Mesodermal cell (in vitro differentiated cells): ENCODE results near the gene PIAS4.

Experiments
- H3K27ac ChIP-seq: 2 replicates; pipeline ENCODE4 v1.7.0; 2013; ENCODE audit warnings: mild to moderate bottlenecking, low read depth, low read length, moderate library complexity; ENCODE audit not compliant: severe bottlenecking
- H3K36me3 ChIP-seq: 2 replicates; pipeline ENCODE4 v1.7.1; 2013; ENCODE audit warnings: mild to moderate bottlenecking, low read length, moderate library complexity; ENCODE audit not compliant: control insufficient read depth, insufficient read depth
- H3K4me1 ChIP-seq: one replicate; pipeline ENCODE4 v1.7.1; 2013; ENCODE audit warnings: mild to moderate bottlenecking, low read length; ENCODE audit not compliant: insufficient read depth, control insufficient read depth, poor library complexity, severe bottlenecking
- H3K4me3 ChIP-seq: 2 replicates; pipeline ENCODE4 v1.7.0; 2013; ENCODE audit warnings: low read length, control low read depth, mild to moderate bottlenecking; ENCODE audit not compliant: insufficient read depth, poor library complexity, severe bottlenecking; ENCODE audit errors: extremely low read depth
- H3K9me3 ChIP-seq: 2 replicates; pipeline ENCODE4 v1.7.1; 2013; ENCODE audit warnings: mild to moderate bottlenecking, low read length, moderate library complexity; ENCODE audit not compliant: control insufficient read depth
- WGBS, 2 experiments: methylation state at CpG; one replicate each; pipeline ENCODE4 v1.1.5; 2013; ENCODE audit warnings: missing lambda C conversion rate in 2 of 2; ENCODE audit not compliant: insufficient coverage in 2 of 2; 5-methylcytosine and 5-hydroxymethylcytosine counted together

The PIAS4 gene

DNA sequence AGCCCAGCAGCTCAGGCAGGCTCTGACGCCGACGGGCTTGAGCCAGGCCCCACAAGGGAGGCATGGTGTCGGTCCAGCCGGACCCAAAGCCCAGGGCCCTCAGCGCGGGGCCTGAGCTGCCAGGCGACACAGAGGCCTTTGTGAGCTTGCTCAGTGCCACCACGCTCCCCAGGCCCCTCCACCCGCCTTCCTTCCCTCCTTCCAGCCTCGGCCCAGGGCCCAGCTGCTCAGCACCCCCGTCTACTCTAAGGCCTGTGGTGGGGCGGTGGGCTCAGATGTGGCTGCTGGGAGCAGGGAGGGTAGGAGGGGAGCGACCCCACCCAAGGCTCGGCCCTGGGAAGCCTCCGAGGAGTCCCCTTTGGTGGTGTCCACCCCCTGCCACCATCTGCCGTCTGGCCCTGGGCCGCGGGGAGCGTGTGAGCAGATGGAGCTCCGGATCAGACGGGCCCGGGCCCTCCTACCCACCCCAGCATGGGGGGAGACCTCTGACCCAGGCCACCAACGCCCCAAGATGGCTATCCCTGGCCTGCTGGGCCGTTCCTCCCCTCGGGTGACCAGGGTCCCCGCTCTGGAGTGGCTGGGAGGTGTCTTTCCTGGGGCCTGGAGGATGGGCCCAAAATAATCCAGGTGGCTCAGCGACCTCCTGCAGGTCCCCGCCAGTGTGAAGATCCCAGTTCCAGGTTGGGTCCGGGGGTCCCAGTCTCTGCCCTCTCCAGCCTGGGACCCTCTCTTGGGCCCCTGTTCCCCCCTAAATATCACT lies 51.3 kb downstream of the PIAS4 start:
- Histone ChIP-seq H3K27ac (peak overlapping the region; percentile 83), H3K9me3 (no peaks in the 10 kb centered on the region), H3K4me1 (peaks cover 22% of the 10 kb centered on the region), H3K36me3 (peaks cover 36% of the 10 kb centered on the region), H3K4me3 (no peak overlapping the region)
- WGBS, 2 experiments = 88 to 90% methylated on average over 11 to 22 of the region's 30 CpGs

DNA sequence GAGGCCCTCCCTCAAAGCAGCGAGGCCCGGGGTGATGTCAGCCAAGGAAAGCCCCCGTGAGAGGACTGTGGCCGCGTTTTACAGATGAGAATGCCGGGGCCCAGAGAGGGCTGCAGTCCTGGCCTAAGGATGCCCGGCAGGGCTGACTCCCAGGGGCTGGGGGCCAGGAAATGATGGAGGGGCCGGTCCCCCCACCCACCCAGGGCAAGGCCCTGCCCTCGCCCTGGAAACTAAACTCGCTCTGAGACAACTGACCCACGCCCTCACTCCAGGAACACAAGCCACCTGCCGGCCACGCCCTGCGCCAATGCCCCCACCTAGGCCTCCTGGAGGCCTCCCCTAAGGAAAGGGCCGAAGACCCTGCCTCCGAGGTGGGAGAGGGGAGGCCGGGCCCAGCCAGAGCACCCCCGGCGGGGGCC lies 51.9 kb downstream of the PIAS4 start:
- Histone ChIP-seq H3K9me3 (no peaks in the 10 kb centered on the region), H3K4me3 (no peak overlapping the region), H3K36me3 (peaks cover 32% of the 10 kb centered on the region), H3K27ac (peak overlapping the region; percentile 83), H3K4me1 (peaks cover 22% of the 10 kb centered on the region)
- WGBS, 2 experiments = 86 to 96% methylated on average over 12 to 14 of the region's 19 CpGs

DNA sequence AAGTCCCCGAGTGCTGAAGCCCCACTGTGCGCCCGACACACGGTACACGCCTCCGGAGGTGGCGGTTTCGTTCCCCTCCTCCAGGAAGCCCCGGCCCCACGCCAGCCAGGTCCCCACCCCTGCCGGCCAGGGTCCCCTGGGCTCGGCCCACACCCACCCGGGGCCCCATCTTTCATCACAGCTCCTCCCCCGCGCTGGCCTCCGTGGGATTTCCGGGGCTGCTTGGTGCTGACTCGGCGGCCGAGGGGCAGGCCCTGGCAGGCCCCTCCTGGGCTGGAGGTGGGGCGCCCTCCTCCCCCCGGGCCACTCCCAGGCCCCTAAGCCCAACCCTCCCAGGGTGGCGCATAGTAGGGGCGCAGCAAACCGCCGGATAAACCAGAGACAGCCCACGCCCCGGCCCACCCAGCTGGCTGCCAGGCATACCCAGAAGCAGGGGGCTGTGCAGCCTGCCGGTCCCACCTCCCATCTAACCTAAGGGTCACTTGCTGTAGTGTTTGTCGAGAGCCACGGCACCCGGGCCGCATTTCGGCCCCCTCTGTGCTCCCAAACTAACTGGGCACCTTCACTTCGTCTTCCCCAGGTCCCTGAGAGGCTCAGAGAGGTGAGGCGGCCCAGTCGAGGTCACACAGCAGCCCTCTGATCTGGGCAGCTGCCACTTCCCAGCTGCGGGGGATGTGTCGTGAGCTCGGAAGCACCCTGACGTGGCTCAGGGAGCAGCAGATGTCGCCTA lies 52.5 kb downstream of the PIAS4 start:
- Histone ChIP-seq H3K4me3 (no peak overlapping the region), H3K4me1 (peaks cover 22% of the 10 kb centered on the region)
- whole genome bisulfite sequencing, 2 experiments = 93 to 96% methylated on average over 33 to 36 of the region's 42 CpGs

DNA sequence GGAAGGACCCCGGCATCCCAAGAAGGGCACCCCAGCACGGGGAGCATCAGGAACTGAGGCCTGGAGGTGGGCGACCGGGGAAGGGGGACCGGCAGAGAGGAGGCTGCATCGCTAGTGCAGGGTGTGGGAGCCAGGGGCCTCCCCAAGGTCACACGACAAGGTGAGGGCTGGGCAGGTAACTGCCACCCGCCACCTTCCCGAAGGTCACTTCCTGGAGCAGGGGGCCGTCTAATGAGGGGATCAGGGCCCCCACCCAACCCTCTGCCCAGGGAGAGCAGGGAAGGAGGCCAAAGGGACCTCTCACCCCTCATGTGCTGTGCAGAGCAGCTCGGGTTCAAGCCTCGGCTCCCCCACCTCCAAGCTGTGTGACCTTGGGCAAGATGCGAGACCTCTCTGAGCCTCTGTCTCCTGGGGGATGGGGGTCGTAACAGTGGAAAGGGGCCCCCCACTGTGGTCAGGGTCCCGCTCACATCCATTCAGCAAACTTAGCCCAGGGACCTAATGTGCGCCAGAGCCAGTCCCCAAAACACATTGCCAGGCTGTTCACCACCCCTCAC lies 53.2 kb downstream of the PIAS4 start:
- peak overlapping the region; percentile 83 for H3K27ac ChIP-seq
- H3K4me3 ChIP-seq = no peak overlapping the region
- H3K9me3 ChIP-seq = no peaks in the 10 kb centered on the region
- peaks cover 24% of the 10 kb centered on the region for H3K36me3 ChIP-seq
- H3K4me1 ChIP-seq = peaks cover 22% of the 10 kb centered on the region
- 96 to 97% methylated on average over 13 to 15 of the region's 16 CpGs for WGBS, 2 experiments

More for the DNA sequence above, 52.5 kb downstream of the PIAS4 start:
- H3K9me3 ChIP-seq = no peaks in the 10 kb centered on the region
- peak overlapping the region; percentile 83 for H3K27ac ChIP-seq
- peaks cover 26% of the 10 kb centered on the region for H3K36me3 ChIP-seq

DNA sequence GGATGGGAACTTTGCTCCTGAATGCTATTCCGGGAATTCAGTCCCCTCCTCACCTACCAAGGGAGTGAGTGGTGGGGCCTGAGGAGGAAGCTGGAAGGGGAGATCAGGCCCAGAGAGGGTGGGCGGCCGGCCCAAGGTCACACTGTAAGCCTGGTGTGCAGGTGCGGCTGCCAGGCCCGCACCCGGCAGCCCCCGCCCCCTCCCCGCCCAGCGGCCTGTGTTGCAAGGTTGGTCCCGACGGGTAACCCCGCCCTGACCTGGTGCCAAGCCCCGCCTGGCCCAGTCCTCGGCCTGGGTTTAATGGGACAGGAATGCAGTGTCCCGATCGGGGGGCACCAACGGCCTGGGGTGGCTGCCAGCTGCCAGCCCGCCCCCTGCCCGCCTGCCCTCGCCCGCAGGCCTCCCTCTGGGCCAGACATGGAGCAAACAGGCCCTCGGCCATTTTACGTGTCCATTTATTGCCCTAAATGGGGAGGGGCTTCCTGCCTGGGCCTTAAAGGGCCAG lies 53.7 kb downstream of the PIAS4 start:
- Histone ChIP-seq H3K36me3 (peaks cover 18% of the 10 kb centered on the region), H3K9me3 (no peaks in the 10 kb centered on the region), H3K4me3 (no peak overlapping the region), H3K4me1 (peaks cover 22% of the 10 kb centered on the region), H3K27ac (no peak overlapping the region)
- WGBS, 2 experiments = 85 to 87% methylated on average over 19 to 20 of the region's 23 CpGs

DNA sequence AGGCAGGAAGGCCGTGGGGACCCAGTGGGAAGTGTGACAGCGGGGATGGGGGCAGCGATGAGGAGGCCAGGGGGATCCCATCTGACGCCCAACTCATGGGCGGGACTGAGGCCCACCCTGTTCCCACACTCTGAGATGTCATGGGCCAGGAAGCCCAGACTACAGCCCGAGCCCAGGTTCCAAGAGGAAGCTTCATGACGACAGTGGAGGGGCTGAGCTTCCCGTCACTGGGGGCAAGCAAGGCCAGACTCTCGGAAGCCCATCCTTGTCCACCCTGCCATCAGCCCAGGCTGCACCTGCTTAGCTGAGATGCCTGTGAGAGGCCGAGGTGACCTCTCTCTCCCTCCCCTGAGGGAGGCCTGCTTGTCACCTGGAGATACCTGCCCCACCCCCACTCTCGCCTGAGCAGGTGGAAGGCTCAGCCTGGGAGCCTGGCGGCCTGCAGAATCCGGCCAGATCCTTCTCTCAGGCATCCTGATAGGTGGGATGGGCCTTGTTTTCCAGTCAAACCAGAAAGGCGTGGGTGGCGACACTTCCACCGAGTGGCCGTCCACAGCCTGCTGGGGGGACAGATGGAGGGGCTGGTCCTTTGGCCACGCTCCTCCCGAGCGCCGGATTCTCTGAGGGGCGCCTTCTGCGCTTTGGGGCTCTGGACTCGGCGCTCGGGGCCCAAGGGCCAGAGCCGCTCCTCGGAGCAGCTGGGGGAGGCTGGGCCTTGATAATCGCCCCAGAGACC lies 54.3 kb downstream of the PIAS4 start:
- Histone ChIP-seq H3K27ac (no peak overlapping the region), H3K9me3 (no peaks in the 10 kb centered on the region), H3K4me3 (no peak overlapping the region), H3K4me1 (peaks cover 22% of the 10 kb centered on the region), H3K36me3 (peaks cover 16% of the 10 kb centered on the region)
- 89 to 90% methylated on average over 22 to 28 of the region's 29 CpGs for WGBS, 2 experiments

DNA sequence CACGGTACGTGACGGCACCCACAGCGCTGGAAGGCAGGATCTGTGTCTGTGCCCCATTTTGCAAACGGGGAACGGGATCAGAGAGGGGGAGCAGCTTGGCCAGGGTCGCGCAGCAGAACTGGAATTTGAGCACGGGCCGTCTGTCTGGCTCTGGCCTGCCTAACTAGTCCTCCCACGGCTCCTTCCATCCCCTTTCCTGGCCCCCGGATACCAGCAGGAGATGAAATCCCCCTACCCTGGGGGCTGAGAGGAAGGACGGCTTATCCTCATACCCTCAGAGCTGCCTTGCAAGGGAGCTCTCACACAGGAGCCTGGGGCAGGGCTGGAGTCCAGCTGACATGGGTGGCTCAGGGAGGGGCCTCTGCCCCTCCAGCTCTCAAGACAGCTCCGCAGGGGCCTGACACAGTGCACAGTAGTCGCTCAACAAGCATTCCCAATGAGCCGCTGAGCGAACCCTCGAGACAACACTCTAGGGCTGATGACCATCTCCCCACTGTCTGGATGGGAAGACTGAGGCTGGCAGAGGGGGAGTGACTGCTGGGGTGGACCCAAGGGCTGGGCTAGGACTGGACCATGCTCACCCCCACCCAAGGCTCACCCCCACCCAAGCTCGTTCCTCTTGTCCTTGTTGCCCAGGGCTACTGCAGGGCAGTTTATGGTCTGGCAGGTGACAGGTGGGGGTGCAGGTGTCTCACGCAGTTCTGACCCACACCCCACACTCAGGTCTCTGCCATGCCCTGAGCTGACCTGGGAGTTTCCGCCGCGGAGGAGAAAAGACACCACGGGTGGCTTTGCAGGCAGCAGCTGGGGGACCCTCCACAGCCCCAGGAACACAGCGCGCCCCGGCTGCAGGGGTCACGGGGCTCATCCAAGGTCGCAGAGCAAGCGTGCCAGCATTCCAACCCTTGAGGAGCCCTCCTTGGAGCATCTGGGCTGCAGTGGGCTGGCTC lies 55.2 kb downstream of the PIAS4 start:
- 94 to 95% methylated on average over 21 to 28 of the region's 30 CpGs for WGBS, 2 experiments
- Histone ChIP-seq H3K9me3 (no peaks in the 10 kb centered on the region), H3K4me1 (peaks cover 22% of the 10 kb centered on the region), H3K36me3 (peaks cover 15% of the 10 kb centered on the region), H3K27ac (no peak overlapping the region), H3K4me3 (no peak overlapping the region)

DNA sequence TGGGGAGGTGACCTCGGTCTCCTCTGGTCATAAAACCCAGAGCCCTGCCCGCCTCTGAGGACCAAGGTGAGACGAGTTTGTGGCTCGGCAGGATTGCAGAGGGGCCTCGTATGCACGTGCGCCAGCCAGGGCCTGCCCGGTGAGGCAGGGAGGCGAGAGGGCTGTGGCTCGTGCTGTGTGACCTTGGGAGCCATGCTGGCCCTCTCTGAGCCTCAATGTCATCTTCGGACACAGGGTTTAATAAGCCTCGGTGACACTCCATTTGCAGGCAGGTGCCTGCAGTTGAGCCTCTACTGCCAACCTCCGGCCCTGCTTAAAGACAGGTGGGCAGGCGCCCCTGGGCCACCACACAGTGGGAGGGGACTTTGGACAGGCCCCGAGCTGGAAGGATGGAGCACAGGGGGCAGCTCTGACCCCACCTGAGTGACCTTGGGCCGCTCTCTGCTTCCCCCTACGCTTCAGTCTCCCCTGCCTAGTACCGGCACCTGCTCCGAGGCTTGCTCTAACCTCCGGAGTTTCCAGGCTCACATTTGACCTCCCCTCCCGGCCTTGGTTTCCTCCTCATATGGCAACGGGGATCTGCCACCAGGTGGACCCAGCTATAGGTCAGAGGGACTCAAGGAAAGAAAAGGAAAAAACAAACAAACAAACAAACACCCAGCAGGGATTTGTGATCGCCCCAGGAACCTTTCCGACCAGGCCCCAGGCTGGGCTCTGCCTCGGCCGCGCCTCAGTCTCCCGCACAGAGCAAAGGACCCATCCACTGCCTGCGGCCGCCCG lies 56.0 kb downstream of the PIAS4 start:
- Histone ChIP-seq H3K27ac (no peak overlapping the region), H3K4me3 (peak overlapping the region; percentile 78)
- 56 to 57% methylated on average over 28 to 29 of the region's 31 CpGs for WGBS, 2 experiments

DNA sequence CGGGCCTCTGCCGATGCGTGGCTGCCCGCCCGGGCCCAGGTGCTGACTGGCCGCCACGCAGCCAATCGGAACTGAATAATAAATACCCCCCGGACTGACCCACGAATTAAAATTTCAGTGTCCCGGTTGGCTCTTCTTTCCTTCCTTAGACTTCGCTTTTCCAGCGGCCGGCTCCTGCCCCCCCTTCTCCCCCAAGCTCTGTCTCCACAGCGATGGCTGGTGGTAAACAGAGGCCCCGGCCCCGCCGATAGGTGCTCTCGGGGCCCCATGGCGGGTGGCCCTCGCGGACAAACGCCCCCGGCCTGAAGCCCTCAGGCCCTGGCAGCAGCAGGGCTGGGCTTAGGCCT lies 56.6 kb downstream of the PIAS4 start:
- 2 to 6% methylated on average over 16 to 23 of the region's 24 CpGs for WGBS, 2 experiments
- peak overlapping the region; percentile 78 for H3K4me3 ChIP-seq
- H3K4me1 ChIP-seq = peaks cover 20% of the 10 kb centered on the region
- peak overlapping the region; percentile 41 for H3K27ac ChIP-seq
- no peaks in the 10 kb centered on the region for H3K9me3 ChIP-seq
- peaks cover 11% of the 10 kb centered on the region for H3K36me3 ChIP-seq

More for the DNA sequence above, 56.0 kb downstream of the PIAS4 start:
- Histone ChIP-seq H3K9me3 (no peaks in the 10 kb centered on the region), H3K36me3 (peaks cover 11% of the 10 kb centered on the region), H3K4me1 (peaks cover 25% of the 10 kb centered on the region)
